GM21529 (cell line): ENCODE measurements around the gene C1orf198.

Source experiments
- ATAC-seq: cut with Tn5 transposase; IDR thresholded peaks from one replicate; pipeline ENCODE4 v1.9.1; 2021; ENCODE audit not compliant: unreplicated experiment

Gene C1orf198

GRCh38 chr1:230814949-230815692 is 53.2 kb downstream of the C1orf198 start:
- no peak for ATAC-seq

- ATAC-seq = no peak
Measured at GRCh38 chr1:230812568-230812967, 55.8 kb downstream of the C1orf198 start.

DNA sequence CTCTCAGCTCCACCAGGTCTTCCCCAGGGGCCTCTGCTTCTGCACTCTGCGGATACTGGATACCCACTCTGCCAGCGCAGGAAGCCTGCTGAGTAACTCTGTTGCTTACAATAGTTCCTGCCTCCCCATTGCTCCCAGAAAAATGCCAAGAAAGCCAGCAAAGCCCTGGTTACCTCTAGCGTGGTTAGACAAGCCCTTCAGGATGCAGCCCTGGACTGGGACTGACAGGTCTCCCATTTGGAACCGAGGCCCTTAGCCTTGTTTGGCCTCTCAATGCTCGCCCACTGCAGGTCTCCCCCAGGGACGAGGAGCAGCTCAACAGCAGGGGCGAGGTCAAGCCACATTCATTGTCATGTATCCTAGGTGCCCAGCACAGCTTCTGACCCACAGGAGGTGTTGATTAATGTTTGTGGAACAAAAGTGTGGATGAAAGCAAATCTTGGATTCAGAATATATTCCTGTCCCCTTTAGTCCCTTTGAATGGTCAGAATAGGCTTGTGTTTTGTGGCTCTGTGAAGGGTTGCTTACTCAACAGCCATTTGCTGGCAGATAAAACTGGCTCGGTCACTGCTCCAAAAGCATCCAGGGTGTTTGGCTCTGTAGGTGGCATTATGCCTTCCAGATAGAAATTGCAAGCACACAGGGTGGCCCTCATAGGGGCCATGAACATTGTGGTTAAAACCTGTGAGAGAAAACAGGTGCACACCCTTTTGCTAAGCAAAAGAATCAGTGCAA is 58.9 kb downstream of the C1orf198 start:
- no peak for ATAC-seq

- ATAC-seq = no peak
Measured at GRCh38 chr1:230808281-230808872, 59.9 kb downstream of the C1orf198 start.

DNA sequence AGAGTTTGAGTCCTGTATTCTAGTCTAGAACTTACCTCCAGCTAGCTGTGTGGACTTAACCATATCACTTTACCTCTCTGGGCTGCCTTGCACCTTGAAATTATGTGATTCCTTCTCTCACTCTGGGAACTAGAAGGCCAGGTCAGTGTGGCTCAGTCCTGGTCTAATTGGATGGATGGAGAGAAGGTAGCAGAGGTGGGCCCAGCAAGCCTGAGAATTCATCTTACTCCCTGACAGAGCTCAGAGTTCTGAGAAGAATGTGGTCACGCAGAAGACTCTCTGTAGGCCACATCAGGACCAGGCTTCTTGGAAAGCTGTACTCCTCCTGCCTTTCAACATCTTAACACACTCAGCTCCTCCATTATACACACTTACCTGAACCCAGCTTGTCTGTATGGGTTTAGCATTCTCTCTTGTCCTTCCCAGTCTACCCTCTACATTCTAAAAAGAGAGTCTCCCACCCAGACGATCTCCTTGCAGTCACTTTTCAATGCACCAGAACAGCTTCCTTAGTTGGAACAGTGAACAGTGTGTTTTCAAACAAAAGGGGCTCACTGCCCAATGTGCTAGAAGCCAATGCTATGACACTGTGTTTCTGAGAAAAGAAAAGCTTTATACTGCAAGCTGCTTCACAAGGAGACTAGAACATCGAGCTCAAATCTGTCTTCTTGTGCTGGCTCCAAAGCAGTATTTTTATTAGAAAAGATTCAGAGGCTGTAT is 60.6 kb downstream of the C1orf198 start:
- no peak for ATAC-seq

DNA sequence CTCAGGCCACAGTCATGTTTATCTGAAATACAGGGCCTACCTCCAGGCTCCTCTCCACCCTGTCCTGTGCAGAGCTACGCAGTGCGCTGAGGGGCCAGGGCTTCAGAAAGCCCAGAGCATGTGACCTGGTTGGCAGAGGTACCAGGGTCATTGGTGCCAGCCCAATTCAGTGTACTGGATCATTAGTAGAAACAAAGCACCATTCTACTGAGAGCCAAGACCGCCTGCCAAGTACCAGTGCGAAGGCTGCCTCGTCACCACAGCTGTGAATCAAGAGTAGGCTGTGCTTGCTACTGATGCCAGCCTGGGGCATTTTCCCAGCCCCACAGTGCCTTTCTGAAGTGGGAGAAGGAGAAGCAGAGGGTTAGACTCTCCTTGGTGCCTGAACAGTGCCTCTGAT is 61.3 kb downstream of the C1orf198 start:
- ATAC-seq = no peak

GRCh38 chr1:230806552-230806951 is 61.8 kb downstream of the C1orf198 start:
- ATAC-seq = no peak

- ATAC-seq = no peak
Measured at GRCh38 chr1:230804396-230804795, 63.9 kb downstream of the C1orf198 start.

DNA sequence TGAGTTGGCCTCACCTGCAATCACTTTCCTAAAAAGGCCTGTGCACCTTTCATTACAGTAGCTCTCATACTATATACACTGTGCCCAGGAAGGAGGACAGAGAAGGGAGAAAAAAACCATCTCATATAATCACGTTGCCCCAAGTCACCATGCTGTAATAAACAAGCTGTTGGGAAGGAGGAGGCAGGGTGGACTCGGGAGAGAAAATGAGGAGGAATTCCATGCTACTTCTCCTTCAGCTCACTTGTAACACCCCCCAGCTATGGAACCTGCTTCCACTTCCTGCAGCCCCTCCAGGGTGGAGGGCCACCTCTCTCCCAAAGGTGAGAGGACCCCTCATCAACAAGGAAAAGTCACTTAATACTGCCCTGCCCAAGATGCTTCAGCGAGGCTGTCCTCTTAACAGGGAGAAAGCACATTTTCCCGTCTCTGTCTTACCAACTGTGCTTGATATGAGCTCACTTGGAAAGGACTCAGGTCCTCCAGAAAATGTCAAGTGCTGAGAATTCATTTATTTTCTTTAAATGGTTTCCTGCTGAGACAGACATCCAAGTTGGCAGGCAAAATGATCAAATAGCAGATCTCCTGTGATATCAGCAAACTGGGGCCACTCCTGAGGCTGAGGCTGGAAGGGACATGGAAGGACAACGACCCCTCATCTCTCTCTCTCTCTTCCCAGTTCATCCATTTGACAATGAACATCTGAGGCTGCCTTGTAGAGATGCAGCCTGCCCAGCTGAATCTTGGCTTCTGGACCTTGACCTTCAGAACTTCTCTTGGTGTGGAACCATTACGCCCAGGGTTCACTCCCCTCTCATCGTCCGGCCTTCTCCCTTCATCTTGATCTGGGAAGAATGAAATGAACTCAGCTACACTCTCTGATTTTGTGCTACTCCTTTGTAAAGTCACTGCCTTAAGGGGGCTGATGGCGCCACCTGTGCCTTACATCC is 67.2 kb downstream of the C1orf198 start:
- ATAC-seq = no peak

- ATAC-seq = no peak
Measured at GRCh38 chr1:230798491-230798890, 69.8 kb downstream of the C1orf198 start.

GRCh38 chr1:230797942-230798365 is 70.4 kb downstream of the C1orf198 start:
- no peak for ATAC-seq

- ATAC-seq = no peak
Measured at GRCh38 chr1:230797376-230797920, 70.9 kb downstream of the C1orf198 start.

DNA sequence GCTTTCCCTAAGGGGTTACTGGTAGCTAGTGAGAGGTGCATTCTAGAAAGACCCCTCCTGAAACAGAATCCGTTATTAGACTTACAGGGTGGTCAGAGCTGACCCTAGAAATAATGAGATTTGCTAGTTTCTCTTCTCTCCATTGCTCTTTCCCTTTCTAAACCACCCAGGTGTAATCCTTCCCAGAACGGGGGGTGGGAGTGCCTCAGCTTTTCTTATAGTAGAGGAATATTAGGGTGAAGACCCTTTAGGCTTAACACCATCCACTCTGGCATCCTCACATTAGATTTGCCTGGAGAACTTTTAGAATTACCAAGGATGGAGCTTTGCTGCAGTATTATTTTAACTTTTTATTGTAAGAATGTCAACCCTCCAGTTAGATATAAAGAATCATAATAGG is 71.7 kb downstream of the C1orf198 start:
- no peak for ATAC-seq

DNA sequence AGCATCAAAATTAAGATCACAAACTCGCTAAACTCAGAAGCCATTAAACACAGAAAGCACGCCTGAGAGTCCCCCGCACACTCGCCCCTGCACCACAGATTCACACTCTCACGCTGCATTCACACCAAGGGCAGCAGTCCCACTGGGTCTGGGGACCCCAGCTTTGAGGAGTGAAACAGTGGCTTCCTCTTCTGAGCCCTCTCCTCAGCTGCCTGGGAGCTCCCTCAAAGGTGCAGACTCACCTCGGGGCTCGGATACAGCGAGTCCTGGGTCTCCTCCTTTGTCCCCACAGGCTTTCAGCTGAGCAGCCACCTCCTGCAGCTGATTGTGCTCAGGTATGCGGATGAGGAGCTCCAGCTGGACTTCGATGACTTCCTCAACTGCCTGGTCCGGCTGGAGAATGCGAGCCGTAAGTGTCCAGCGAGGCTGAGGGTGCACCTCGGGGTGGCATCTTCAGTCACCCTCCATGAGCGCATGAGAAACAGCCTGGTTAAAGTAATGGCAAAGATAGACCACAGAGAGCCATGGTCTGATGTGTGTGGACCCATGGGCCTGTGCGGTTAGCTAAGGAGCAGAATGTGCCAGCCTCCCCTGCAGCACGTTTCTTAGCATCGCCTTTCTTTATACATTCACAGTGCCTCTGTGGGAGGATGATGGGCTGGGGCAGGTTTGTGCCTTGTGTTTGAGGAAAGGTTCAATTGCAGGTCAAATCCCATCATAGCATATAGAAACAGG is 73.3 kb downstream of the C1orf198 start:
- ATAC-seq = no peak

DNA sequence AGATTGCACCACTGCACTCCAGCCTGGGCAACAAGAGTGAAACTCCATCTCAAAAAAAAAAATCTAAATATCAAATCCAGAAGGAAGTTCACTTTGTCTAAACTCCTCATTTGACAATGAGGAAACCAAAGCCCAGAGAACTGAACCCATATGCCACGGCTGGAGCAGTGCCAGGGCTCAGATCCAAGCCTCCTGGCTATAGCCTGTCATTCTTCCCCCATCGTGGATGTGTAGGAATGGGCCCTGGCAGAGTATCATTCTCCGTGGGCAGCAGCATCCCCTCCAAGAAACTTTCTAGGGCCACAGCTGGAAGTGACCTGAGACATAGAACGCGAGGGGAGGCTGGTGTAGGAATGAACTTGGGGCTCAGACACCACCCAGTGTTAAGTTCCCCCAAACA is 73.9 kb downstream of the C1orf198 start:
- ATAC-seq = no peak

- no peak for ATAC-seq
Measured at GRCh38 chr1:230793463-230793745, 74.9 kb downstream of the C1orf198 start.

DNA sequence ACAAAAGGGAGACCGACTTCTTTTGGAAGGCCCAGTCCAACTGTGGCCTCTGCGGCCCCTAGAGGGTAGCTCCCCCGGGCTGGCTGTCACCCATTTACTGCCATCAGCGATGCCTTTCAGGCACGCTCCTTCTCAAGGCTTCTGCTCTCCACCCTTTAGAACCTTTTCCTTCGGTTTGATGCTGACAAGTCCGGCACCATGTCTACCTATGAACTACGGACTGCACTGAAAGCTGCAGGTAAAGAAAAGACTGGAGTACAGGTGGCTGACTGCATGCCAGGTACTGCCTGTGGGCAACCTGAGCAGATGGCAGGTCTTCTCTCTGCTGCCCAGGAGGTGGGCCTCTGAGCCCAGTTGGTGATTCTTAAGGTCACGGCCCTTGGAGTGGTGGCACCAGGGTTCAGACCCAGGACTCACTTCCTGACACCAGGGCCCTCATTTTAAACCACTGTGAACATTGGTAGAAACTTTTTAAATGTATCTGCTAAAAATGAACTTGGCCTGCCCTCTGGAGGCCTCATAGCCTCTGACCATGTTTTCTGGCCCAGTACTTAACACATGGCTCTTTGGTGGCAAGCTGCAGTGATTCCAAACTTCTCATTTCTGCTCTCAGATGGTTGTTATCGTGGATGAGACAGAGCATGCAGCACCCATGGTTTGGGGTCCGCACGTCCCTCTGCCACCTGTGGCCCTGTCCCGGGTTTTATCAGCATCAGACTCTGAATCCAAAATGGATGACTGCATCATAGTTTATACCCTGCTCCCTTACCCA is 75.4 kb downstream of the C1orf198 start:
- no peak for ATAC-seq

DNA sequence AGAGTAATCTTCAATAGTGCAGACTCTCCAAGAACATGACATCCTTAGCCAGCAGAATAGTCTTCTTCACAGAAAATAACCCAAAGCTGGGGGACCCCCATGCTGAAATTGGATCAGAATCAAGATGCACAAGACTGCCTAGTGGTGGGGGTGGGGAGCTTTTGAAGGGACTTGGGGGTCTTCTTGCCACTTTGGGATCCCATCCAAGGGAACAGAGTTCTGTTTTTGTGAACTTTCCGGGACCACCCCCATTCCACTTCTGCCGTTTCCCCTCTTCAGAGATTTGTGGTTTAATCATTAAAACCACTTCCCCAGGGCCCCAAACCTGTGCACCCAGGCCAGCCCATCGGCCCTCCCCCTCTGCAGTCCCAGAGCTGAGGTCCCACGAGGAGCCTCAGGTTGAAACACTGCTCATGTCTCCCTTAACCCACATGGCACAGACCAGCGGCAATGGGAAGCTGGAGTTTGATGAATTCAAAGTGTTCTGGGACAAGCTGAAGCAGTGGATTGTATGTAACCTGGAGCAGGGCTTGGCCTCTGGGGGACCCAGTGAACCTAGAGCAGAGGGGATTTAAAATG is 76.2 kb downstream of the C1orf198 start:
- ATAC-seq = no peak

GRCh38 chr1:230790026-230790425 is 78.3 kb downstream of the C1orf198 start:
- no peak for ATAC-seq
